Stimulated activated CD4-positive, alpha-beta T cell treated with anti-CD3 and anti-CD28 coated beads, Interleukin-4, amount 100 ng/mL, for 1 hour (primary cell): Measurements from ENCODE around the gene KRTAP5-5.
"Not testable (repeated sequence)": the region's sequence is repeated elsewhere in the genome, so short reads cannot be mapped to it uniquely, and the experiment has no call there.

Experiments used
- DNase-seq: peaks from one replicate; pipeline ENCODE4 v3.0.0-alpha.2; 2020

The KRTAP5-5 gene

GRCh38 chr11:1629326-1630185 is at the start of gene KRTAP5-5:
TSS of gene KRTAP5-5 (plus strand) at chr11:1629775. CDS start at chr11:1629841, 66 bp downstream.
- DNase-seq = no peak

- no peak for DNase-seq
Measured at GRCh38 chr11:1581976-1582375, 47.6 kb upstream of the KRTAP5-5 start.

GRCh38 chr11:1582909-1583308 is 46.7 kb upstream of the KRTAP5-5 start:
- not testable (repeated sequence) for DNase-seq

- DNase-seq = not testable (repeated sequence)
Measured at GRCh38 chr11:1584661-1585370, 44.8 kb upstream of the KRTAP5-5 start, which contains the start of gene KRTAP5-1. TSS of gene KRTAP5-1 (minus strand) at chr11:1585283. CDS start at chr11:1585249, 34 bp downstream.

GRCh38 chr11:1586699-1587098 is 42.9 kb upstream of the KRTAP5-5 start:
- no peak for DNase-seq

GRCh38 chr11:1589191-1589963 is 40.2 kb upstream of the KRTAP5-5 start:
- DNase-seq = not testable (repeated sequence)

GRCh38 chr11:1589996-1590395 is 39.6 kb upstream of the KRTAP5-5 start:
- DNase-seq = no peak

GRCh38 chr11:1592628-1593027 is 36.9 kb upstream of the KRTAP5-5 start:
- DNase-seq = no peak

- not testable (repeated sequence) for DNase-seq
Measured at GRCh38 chr11:1595994-1596575, 33.5 kb upstream of the KRTAP5-5 start.

GRCh38 chr11:1596576-1597121 is 32.9 kb upstream of the KRTAP5-5 start:
- not testable (repeated sequence) for DNase-seq

GRCh38 chr11:1597331-1597993 is 32.1 kb upstream of the KRTAP5-5 start:
- no peak for DNase-seq

GRCh38 chr11:1597994-1598380 is 31.6 kb upstream of the KRTAP5-5 start, which contains the start of gene KRTAP5-2:
TSS of gene KRTAP5-2 (minus strand) at chr11:1598294. CDS start at chr11:1598250, 44 bp downstream.
- DNase-seq = no peak

- not testable (repeated sequence) for DNase-seq
Measured at GRCh38 chr11:1598406-1598805, 31.2 kb upstream of the KRTAP5-5 start.

- DNase-seq = no peak
Measured at GRCh38 chr11:1598816-1599215, 30.8 kb upstream of the KRTAP5-5 start.

- no peak for DNase-seq
Measured at GRCh38 chr11:1600626-1601025, 28.9 kb upstream of the KRTAP5-5 start.

GRCh38 chr11:1601663-1602062 is 27.9 kb upstream of the KRTAP5-5 start:
- DNase-seq = not testable (repeated sequence)

GRCh38 chr11:1603629-1604028 is 25.9 kb upstream of the KRTAP5-5 start:
- no peak for DNase-seq

- no peak for DNase-seq
Measured at GRCh38 chr11:1604181-1604580, 25.4 kb upstream of the KRTAP5-5 start.

- no peak for DNase-seq
Measured at GRCh38 chr11:1604711-1605110, 24.9 kb upstream of the KRTAP5-5 start.

GRCh38 chr11:1605923-1606322 is 23.7 kb upstream of the KRTAP5-5 start:
- peak; percentile 15 for DNase-seq

- not testable (repeated sequence) for DNase-seq
Measured at GRCh38 chr11:1607156-1607845, 22.3 kb upstream of the KRTAP5-5 start.
